ENCODE results near the gene RALGPS1.
A peak's percentile ranks its signal among the peaks of the same experiment; 100 is the strongest.

DNA sequence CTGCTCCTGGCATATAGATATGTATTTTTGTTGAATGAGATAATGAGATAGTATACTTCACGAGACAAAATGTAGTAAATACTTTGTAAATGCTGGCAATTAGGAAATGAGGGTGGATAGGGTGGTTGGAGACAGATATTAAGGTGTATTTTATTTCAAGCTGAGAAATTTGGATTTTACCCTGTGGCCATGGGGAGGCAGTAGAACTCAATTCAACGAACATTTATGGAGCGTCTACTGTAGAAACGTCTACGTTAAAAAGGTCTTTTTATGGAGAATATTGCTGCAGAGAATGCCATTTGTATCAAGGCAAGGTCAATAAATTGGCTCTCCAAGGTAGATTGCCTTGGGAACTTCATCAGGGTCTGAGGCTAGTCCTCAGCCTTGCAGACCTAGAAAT is 21.5 kb upstream of the RALGPS1 start:
- TF ChIP-seq CTCF (IDR thresholded peaks at IDR 0.05) (peak in 1 of 3 experiments; percentile 3), POLR2AphosphoS5 (IDR thresholded peaks at IDR 0.05) (no peak)
